Endothelial cell of umbilical vein (primary cell): Measurements from ENCODE around the gene NDUFS6. TPM values are rescaled to one million over a fixed set of nuclear protein-coding genes. Genes with fewer than 3 reads are reported as not detected.

ENCODE experiments used
- BruUV-seq: library from RNA; stranded (reverse); fragments of 400-500 nt; replicated peaks from 2 replicates; lab custom pipeline; 2021; lab: Mats Ljungman, UMichigan
- CTCF ChIA-PET: fragments of 300-600, 350-600 bp; sonication (Branson Sonifier 250); formaldehyde crosslinking; loops from one replicate; lab custom pipeline; 2021; ENCODE audit warnings: antibody characterized with exemption, inconsistent platforms; lab: Charles Lee
- POLR2A ChIA-PET: fragments of 300-600, 350-600 bp; sonication (Branson Sonifier 250); formaldehyde crosslinking; loops from one replicate; lab custom pipeline; 2021; ENCODE audit warnings: antibody characterized with exemption, inconsistent platforms; lab: Charles Lee
- DNase-seq: peaks from one replicate; pipeline ENCODE4 v3.0.0-alpha.2; 2011; ENCODE audit warnings: low read depth, low spot score
- FAIRE-seq: peaks from 2 replicates; lab custom pipeline; 2011; peaks lifted over from hg19 to GRCh38; lab: Jason Lieb, UNC
- H2AFZ ChIP-seq: 2 replicates; pipeline ENCODE4 v1.6.0; 2012; ENCODE audit warnings: low read depth, low read length, control low read depth, inconsistent platforms
- H3K27ac ChIP-seq: 2 replicates; pipeline ENCODE4 v1.5.1; 2011; ENCODE audit warnings: low read depth, mild to moderate bottlenecking, control low read depth, low read length, moderate library complexity; ENCODE audit not compliant: insufficient read depth
- H3K27me3 ChIP-seq, 2 experiments: 2 replicates each; pipeline versions ENCODE4 v1.6.0 to v1.6.1; 2011; ENCODE audit warnings: low read length in 2 of 2, mixed read lengths in 1 of 2; ENCODE audit not compliant: control insufficient read depth in 2 of 2, insufficient read depth in 2 of 2
- H3K36me3 ChIP-seq, 2 experiments: 2 replicates in 1 of 2; 3 replicates in 1 of 2; pipeline ENCODE4 v1.5.1; 2011; ENCODE audit warnings: low read length in 2 of 2, mild to moderate bottlenecking in 1 of 2, moderate library complexity in 1 of 2; ENCODE audit not compliant: control insufficient read depth in 2 of 2, insufficient read depth in 2 of 2; ENCODE audit errors: extremely low read depth in 1 of 2
- H3K4me1 ChIP-seq: 3 replicates; pipeline ENCODE4 v1.5.1; 2011; ENCODE audit warnings: mild to moderate bottlenecking, low read length; ENCODE audit not compliant: control insufficient read depth, insufficient read depth; ENCODE audit errors: extremely low read depth
- H3K4me2 ChIP-seq: 2 replicates; pipeline ENCODE4 v1.6.1; 2011; ENCODE audit warnings: low read length, control low read depth, mixed read lengths; ENCODE audit not compliant: insufficient read depth
- H3K4me3 ChIP-seq, 3 experiments: fragments of 200-600 bp in 1 of 3; sonication (generic), shearing (Covaris generic) in 1 of 3; replicated peaks in 1 of 3; 2 replicates each; pipeline ENCODE4 v1.5.1; 2011 to 2016; ENCODE audit warnings: control low read depth in 3 of 3, low read length in 3 of 3, mild to moderate bottlenecking in 2 of 3, inconsistent platforms in 1 of 3, low read depth in 1 of 3, moderate library complexity in 1 of 3; ENCODE audit not compliant: insufficient read depth in 1 of 3
- H3K79me2 ChIP-seq: 2 replicates; pipeline ENCODE4 v1.6.0; 2012; ENCODE audit warnings: low read length, inconsistent platforms; ENCODE audit not compliant: control insufficient read depth, insufficient read depth
- H3K9ac ChIP-seq: replicated peaks from 2 replicates; pipeline ENCODE3; 2011; ENCODE audit warnings: low read length, control low read depth; ENCODE audit not compliant: insufficient read depth; ENCODE audit errors: extremely low read depth
- H3K9me1 ChIP-seq: replicated peaks from 3 replicates; pipeline ENCODE4 v1.6.0; 2011; ENCODE audit warnings: mild to moderate bottlenecking, low read length; ENCODE audit not compliant: control insufficient read depth, insufficient read depth; ENCODE audit errors: extremely low read depth
- H3K9me3 ChIP-seq: replicated peaks from 2 replicates; pipeline ENCODE4 v1.5.1; 2012; ENCODE audit warnings: low read length, inconsistent platforms; ENCODE audit not compliant: control insufficient read depth, insufficient read depth
- H4K20me1 ChIP-seq: replicated peaks from 2 replicates; pipeline ENCODE3; 2011; ENCODE audit warnings: mild to moderate bottlenecking, low read length; ENCODE audit not compliant: control insufficient read depth, insufficient read depth; ENCODE audit errors: extremely low read depth
- CTCF ChIP-seq, 2 donors: IDR thresholded peaks; 1 replicate in 1 of 2; 2 replicates in 1 of 2; pipeline ENCODE4 v1.5.1; 2011; ENCODE audit warnings: low read length in 2 of 2, mild to moderate bottlenecking in 2 of 2, moderate library complexity in 2 of 2, control low read depth in 1 of 2, inconsistent platforms in 1 of 2, low read depth in 1 of 2; ENCODE audit not compliant: insufficient read depth in 1 of 2; ENCODE audit errors: extremely low read depth in 1 of 2
- EZH2 ChIP-seq: IDR thresholded peaks from 2 replicates; pipeline ENCODE4 v1.6.1; 2012; ENCODE audit warnings: borderline replicate concordance, low read depth, mild to moderate bottlenecking, moderate library complexity, low read length, inconsistent platforms; ENCODE audit not compliant: severe bottlenecking
- FOS ChIP-seq: IDR thresholded peaks from 2 replicates; pipeline ENCODE4 v1.6.1; 2011; ENCODE audit warnings: mild to moderate bottlenecking, low read length, moderate library complexity, borderline replicate concordance; ENCODE audit not compliant: insufficient read depth
- GATA2 ChIP-seq: IDR thresholded peaks from 2 replicates; pipeline ENCODE4 v1.7.0; 2011; ENCODE audit warnings: low read depth, mild to moderate bottlenecking, moderate library complexity, mixed read lengths, low read length; ENCODE audit not compliant: insufficient read length, insufficient read depth
- JUN ChIP-seq: IDR thresholded peaks from 2 replicates; pipeline ENCODE4 v1.6.1; 2011; ENCODE audit warnings: borderline replicate concordance, low read depth; ENCODE audit not compliant: insufficient read length, insufficient read depth
- MYC ChIP-seq: IDR thresholded peaks from one replicate; pipeline ENCODE4 v1.6.1; 2011; ENCODE audit warnings: mild to moderate bottlenecking, low read depth, low read length
- POLR2AphosphoS5 ChIP-seq: IDR thresholded peaks from 2 replicates; pipeline ENCODE4 v1.6.1; 2012; ENCODE audit warnings: low read depth, mild to moderate bottlenecking, control low read depth, low read length, moderate library complexity; ENCODE audit not compliant: insufficient read depth
- dilution Hi-C: fragments of 300-500 bp; cut with MboI; formaldehyde crosslinking; loops from one replicate; pipeline ENCODE4 v1.15.0; 2019; ENCODE audit warnings: low sequenced_read_pairs; ENCODE audit not compliant: extremely low pct_ligation_motif_present
- intact Hi-C: fragments of 100-400 bp; cut with micrococcal nuclease; formaldehyde crosslinking; loops from one replicate; pipeline ENCODE4 v1.10.0; 2022
- polyA plus RNA-seq, 4 experiments: library from polyadenylated mRNA; depleted of rRNA in 3 of 4; stranded (reverse) in 3 of 4; unstranded in 1 of 4; fragments of >200 nt; gene quantifications; 2 replicates each; pipeline versions ENCODE4 v1.2.1 to v1.2.3, GENCODE V29; 2011 to 2012; ENCODE audit warnings: missing spikeins in 1 of 4
- total RNA-seq: library from RNA; stranded (reverse); gene quantifications from 2 replicates; pipeline ENCODE4 v1.2.3, GENCODE V29; 2021
- TF ChIP-seq, protein P1 (sequence below): IDR thresholded peaks from 2 replicates; pipeline ENCODE4 v1.6.1; 2011; ENCODE audit not compliant: insufficient read depth, insufficient read length

NDUFS6 gene
- total and polyA plus RNA-seq, 2 donors (not counting 3 experiments of a cell fraction or from before 2014, with no cell fraction given) = 42.5 to 127 TPM

GRCh38 chr5:1787472-1788047, 13.6 kb upstream of the NDUFS6 start:
- Histone ChIP-seq H3K9ac (no peak overlapping the region), H3K27me3 (no peaks in the 10 kb centered on the region), H4K20me1 (no peaks in the 10 kb centered on the region), H3K4me2 (no peak overlapping the region), H3K9me3 (no peaks in the 10 kb centered on the region), H3K27ac (no peak overlapping the region), H3K36me3 (no peaks in the 10 kb centered on the region), H3K4me1 (peaks cover 28% of the 10 kb centered on the region), H3K4me3 (no peak overlapping the region), H3K79me2 (no peaks in the 10 kb centered on the region), H3K9me1 (no peaks in the 10 kb centered on the region), H2AFZ (no peak overlapping the region)
- intact Hi-C loops (no loop called here), dilution Hi-C loops (no loop called here)
- no TSS peak for BruUV-seq
- no peak for TF ChIP-seq FOS
- TF ChIP-seq, protein P1, sequence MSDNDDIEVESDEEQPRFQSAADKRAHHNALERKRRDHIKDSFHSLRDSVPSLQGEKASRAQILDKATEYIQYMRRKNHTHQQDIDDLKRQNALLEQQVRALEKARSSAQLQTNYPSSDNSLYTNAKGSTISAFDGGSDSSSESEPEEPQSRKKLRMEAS = no peak
- TF ChIP-seq EZH2 = no peak
- TF ChIP-seq JUN = no peak
- ChIA-PET POLR2A (no interaction called here), CTCF (no interaction called here)
- no peak for FAIRE-seq
- no peak for DNase-seq

- Histone ChIP-seq H3K4me2 (no peak overlapping the region), H3K4me3 (no peak overlapping the region), H3K79me2 (no peaks in the 10 kb centered on the region), H3K9me1 (no peaks in the 10 kb centered on the region), H2AFZ (no peak overlapping the region), H3K4me1 (peaks cover 34% of the 10 kb centered on the region), H3K27me3 (no peaks in the 10 kb centered on the region), H3K27ac (no peak overlapping the region), H3K9me3 (no peaks in the 10 kb centered on the region), H3K36me3 (no peaks in the 10 kb centered on the region), H4K20me1 (no peaks in the 10 kb centered on the region), H3K9ac (no peak overlapping the region)
- no TSS peak for BruUV-seq
- no peak for FAIRE-seq
- POLR2A ChIA-PET = no interaction called here
- DNase-seq = no peak
- dilution Hi-C loops (no loop called here), intact Hi-C loops (no loop called here)
- CTCF ChIA-PET = interaction anchor here (1.0 kb wide), 1 partner anchor 15 kb away, joined by 3 read pairs; no protein-coding TSS in a partner anchor
- TF ChIP-seq MYC (no peak), EZH2 (no peak), POLR2AphosphoS5 (no peak), CTCF (IDR thresholded peaks at IDR 0.05; ENCODE audit: extremely low read depth in 1 of 2, insufficient read depth in 1 of 2, low read depth in 1 of 2, low read length in 2 of 2) (no peak), GATA2 (no peak), FOS (no peak), JUN (no peak)
- TF ChIP-seq, protein P1 = no peak
Observed at GRCh38 chr5:1788200-1788599, 13.0 kb upstream of the NDUFS6 start.
